Thymus (tissue), 11 donors: ENCODE data around the gene INSR. TPM values are rescaled to one million over a fixed set of nuclear protein-coding genes. Genes with fewer than 3 reads are reported as not detected.
A peak's percentile ranks its signal among the peaks of the same experiment; 100 is the strongest.

Source experiments
- DNase-seq, 9 donors: peaks; one replicate each; pipeline ENCODE4 v3.0.0-alpha.2; 2013; ENCODE audit warnings: low spot score in 9 of 9, low read depth in 6 of 9, missing footprints in 1 of 9
- H3K27ac ChIP-seq, 2 donors: one replicate each; pipeline ENCODE4 v1.5.1; 2013; ENCODE audit warnings: control low read depth in 1 of 2, low read depth in 1 of 2, low read length in 1 of 2, mild to moderate bottlenecking in 1 of 2, moderate library complexity in 1 of 2
- H3K27me3 ChIP-seq, 2 donors: one replicate each; pipeline ENCODE4 v1.5.1; 2013; ENCODE audit warnings: low read length in 1 of 2; ENCODE audit not compliant: control insufficient read depth in 2 of 2, insufficient read depth in 1 of 2
- H3K36me3 ChIP-seq, 2 donors: one replicate each; pipeline ENCODE4 v1.5.1; 2013; ENCODE audit warnings: low read length in 1 of 2, mild to moderate bottlenecking in 1 of 2, moderate library complexity in 1 of 2; ENCODE audit not compliant: control insufficient read depth in 2 of 2, insufficient read depth in 2 of 2
- H3K4me1 ChIP-seq, 2 donors: one replicate each; pipeline ENCODE4 v1.5.1; 2013; ENCODE audit warnings: low read length in 2 of 2; ENCODE audit not compliant: control insufficient read depth in 2 of 2, insufficient read depth in 2 of 2
- H3K4me3 ChIP-seq, 2 donors: one replicate each; pipeline ENCODE4 v1.5.1; 2013; ENCODE audit warnings: low read length in 2 of 2, control low read depth in 1 of 2, mild to moderate bottlenecking in 1 of 2
- H3K9me3 ChIP-seq, 2 donors: one replicate each; pipeline ENCODE4 v1.5.1; 2013; ENCODE audit warnings: low read length in 1 of 2, mild to moderate bottlenecking in 1 of 2; ENCODE audit not compliant: control insufficient read depth in 2 of 2, insufficient read depth in 1 of 2
- WGBS: extraction: QIAGEN DNeasy Blood & Tissue Kit; methylation state at CpG from one replicate; pipeline ENCODE4 v1.1.7; 2013; 5-methylcytosine and 5-hydroxymethylcytosine counted together
- polyA plus RNA-seq: library from polyadenylated mRNA; stranded (reverse); fragments of 200-250 nt; gene quantifications from one replicate; pipeline ENCODE4 v1.2.3, GENCODE V29; 2013
- total RNA-seq: library from RNA; stranded (reverse); fragments of 120-200 nt; gene quantifications from one replicate; pipeline ENCODE4 v1.2.4, GENCODE V29; 2013
- donor health status: healthy.

INSR gene
- total and polyA plus RNA-seq, 2 donors, result 5.5 to 6.0 TPM

- Histone ChIP-seq H3K27me3 (no peaks in the 10 kb centered on the region), H3K36me3 (no peaks in the 10 kb centered on the region), H3K27ac (no peak overlapping the region), H3K4me3 (no peak overlapping the region), H3K9me3 (peaks cover 0 to 4% of the 10 kb centered on the region in 2 donors), H3K4me1 (no peaks in the 10 kb centered on the region)
- DNase-seq, result peak in 2 of 9 donors; percentile 37 to 45
- WGBS, result 92% methylated on average over 4 of the region's 4 CpGs
Observed at GRCh38 chr19:7063339-7063738, 230.9 kb downstream of the INSR start.

Other genes with a start within 250 kb of the INSR start
- 0.09 TPM for gene MBD3L2, start 245.1 kb downstream of the INSR start, total RNA-seq
- 0.78 TPM for gene MBD3L2, start 245.1 kb downstream of the INSR start, polyA plus RNA-seq
- 0.24 TPM for gene MBD3L3, start 235.7 kb downstream of the INSR start, total RNA-seq
- gene MBD3L3, start 235.7 kb downstream of the INSR start, polyA plus RNA-seq, result 1.1 TPM
- gene ZNF557, start 224.7 kb downstream of the INSR start, total RNA-seq, result 12.7 TPM
- 5.2 TPM for gene ZNF557, start 224.7 kb downstream of the INSR start, polyA plus RNA-seq
- gene ARHGEF18, start 54.5 kb upstream of the INSR start, total RNA-seq, result 35.0 TPM
- gene ARHGEF18, start 54.5 kb upstream of the INSR start, polyA plus RNA-seq, result 35.8 TPM
- gene PEX11G, start 194.6 kb upstream of the INSR start, total RNA-seq, result 3.3 TPM
- gene PEX11G, start 194.6 kb upstream of the INSR start, polyA plus RNA-seq, result 4.8 TPM
- 7.1 TPM for gene ZNF358, start 221.7 kb upstream of the INSR start, total RNA-seq
- gene ZNF358, start 221.7 kb upstream of the INSR start, polyA plus RNA-seq, result 23.5 TPM
- gene MCOLN1, start 228.2 kb upstream of the INSR start, total RNA-seq, result 2.8 TPM
- gene MCOLN1, start 228.2 kb upstream of the INSR start, polyA plus RNA-seq, result 41.0 TPM
- gene PNPLA6, start 241.3 kb upstream of the INSR start, total RNA-seq, result 17.3 TPM
- 75.3 TPM for gene PNPLA6, start 241.3 kb upstream of the INSR start, polyA plus RNA-seq